ENCODE data around the gene DCTPP1.

Gene DCTPP1

GRCh38 chr16:30429418-30429677 is 482 bp downstream of the DCTPP1 start:
- DNase-seq (ENCODE audit: low spot score), result peak; percentile 45
- in situ Hi-C loops (cut with MboI; ENCODE audit: low sequenced_read_pairs, unreplicated experiment), result loop anchor here (25.0 kb wide), 1 partner anchor 183 kb away; the partner anchor contains the start of gene ZNF689
- no peak for TF ChIP-seq CTCF (IDR thresholded peaks at IDR 0.05; ENCODE audit: borderline replicate concordance, control extremely low read depth, extremely low read depth, insufficient read depth, missing control alignments)

GRCh38 chr16:30428055-30428454 is 1.8 kb downstream of the DCTPP1 start:
- DNase-seq (ENCODE audit: low spot score), result no peak
- no peak for TF ChIP-seq CTCF (IDR thresholded peaks at IDR 0.05; ENCODE audit: borderline replicate concordance, control extremely low read depth, extremely low read depth, insufficient read depth, missing control alignments)
- in situ Hi-C loops (cut with MboI; ENCODE audit: low sequenced_read_pairs, unreplicated experiment), result loop anchor here (25.0 kb wide), 1 partner anchor 184 kb away; the partner anchor contains the start of gene ZNF689

GRCh38 chr16:30421010-30421409 is 8.8 kb downstream of the DCTPP1 start:
- no peak for DNase-seq (ENCODE audit: low spot score)
- TF ChIP-seq CTCF (IDR thresholded peaks at IDR 0.05; ENCODE audit: borderline replicate concordance, control extremely low read depth, extremely low read depth, insufficient read depth, missing control alignments), result no peak
- in situ Hi-C loops (cut with MboI; ENCODE audit: low sequenced_read_pairs, unreplicated experiment), result loop anchor here (25.0 kb wide), 2 partner anchors 234 to 309 kb away; partner anchors contain the start of genes BOLA2B, CORO1A, GDPD3 and MAPK3

- in situ Hi-C loops (cut with MboI; ENCODE audit: low sequenced_read_pairs, unreplicated experiment), result loop anchor here (25.0 kb wide), 2 partner anchors 231 to 306 kb away; partner anchors contain the start of genes BOLA2B, CORO1A, GDPD3 and MAPK3
- no peak for DNase-seq (ENCODE audit: low spot score)
- TF ChIP-seq CTCF (IDR thresholded peaks at IDR 0.05; ENCODE audit: borderline replicate concordance, control extremely low read depth, extremely low read depth, insufficient read depth, missing control alignments), result no peak
These were observed 11.3 kb downstream of the DCTPP1 start for GRCh38 chr16:30418350-30419181.

GRCh38 chr16:30417529-30418349 is 12.1 kb downstream of the DCTPP1 start:
- no peak for TF ChIP-seq CTCF (IDR thresholded peaks at IDR 0.05; ENCODE audit: borderline replicate concordance, control extremely low read depth, extremely low read depth, insufficient read depth, missing control alignments)
- DNase-seq (ENCODE audit: low spot score), result peak; percentile 93
- in situ Hi-C loops (cut with MboI; ENCODE audit: low sequenced_read_pairs, unreplicated experiment), result loop anchor here (25.0 kb wide), 2 partner anchors 230 to 305 kb away; partner anchors contain the start of genes BOLA2B, CORO1A, GDPD3 and MAPK3
